ENCODE measurements around the gene GSTA1. TPM values are rescaled to one million over a fixed set of nuclear protein-coding genes. Genes with fewer than 3 reads are reported as not detected.

The GSTA1 gene
- 1.4 TPM for total RNA-seq

DNA sequence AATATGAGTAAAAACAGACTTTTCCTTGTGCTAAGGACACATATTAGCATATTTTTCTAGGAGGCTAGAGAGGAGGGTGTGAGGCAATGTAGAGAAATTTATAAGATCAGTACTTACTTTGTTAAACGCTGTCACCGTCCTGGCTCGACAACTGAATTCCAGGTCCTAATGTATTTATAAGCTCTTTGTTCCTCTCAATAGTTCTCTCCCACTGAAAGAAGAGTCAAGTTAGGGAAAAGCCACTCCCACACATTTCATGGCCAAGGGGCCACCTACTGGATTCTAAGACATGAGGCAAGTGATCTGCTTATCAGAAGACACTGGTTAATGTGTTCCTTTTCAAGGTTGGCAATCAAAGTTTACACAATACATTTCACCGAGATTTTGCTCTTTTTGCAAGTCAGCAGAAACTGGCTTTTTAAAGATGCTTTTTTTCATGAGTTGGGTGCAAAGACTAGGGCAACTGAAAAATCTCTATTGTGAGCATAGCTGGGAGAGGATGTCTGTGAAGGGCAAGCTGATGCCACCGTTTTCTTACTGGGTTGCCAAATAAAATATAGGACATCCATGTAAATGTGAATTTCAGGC lies at the start of gene GSTA1:
GSTA1 (minus strand) TSS at position 149 of the 588 bp plus-strand sequence. CDS start 4,549 bp downstream, outside the sequence.

DNA sequence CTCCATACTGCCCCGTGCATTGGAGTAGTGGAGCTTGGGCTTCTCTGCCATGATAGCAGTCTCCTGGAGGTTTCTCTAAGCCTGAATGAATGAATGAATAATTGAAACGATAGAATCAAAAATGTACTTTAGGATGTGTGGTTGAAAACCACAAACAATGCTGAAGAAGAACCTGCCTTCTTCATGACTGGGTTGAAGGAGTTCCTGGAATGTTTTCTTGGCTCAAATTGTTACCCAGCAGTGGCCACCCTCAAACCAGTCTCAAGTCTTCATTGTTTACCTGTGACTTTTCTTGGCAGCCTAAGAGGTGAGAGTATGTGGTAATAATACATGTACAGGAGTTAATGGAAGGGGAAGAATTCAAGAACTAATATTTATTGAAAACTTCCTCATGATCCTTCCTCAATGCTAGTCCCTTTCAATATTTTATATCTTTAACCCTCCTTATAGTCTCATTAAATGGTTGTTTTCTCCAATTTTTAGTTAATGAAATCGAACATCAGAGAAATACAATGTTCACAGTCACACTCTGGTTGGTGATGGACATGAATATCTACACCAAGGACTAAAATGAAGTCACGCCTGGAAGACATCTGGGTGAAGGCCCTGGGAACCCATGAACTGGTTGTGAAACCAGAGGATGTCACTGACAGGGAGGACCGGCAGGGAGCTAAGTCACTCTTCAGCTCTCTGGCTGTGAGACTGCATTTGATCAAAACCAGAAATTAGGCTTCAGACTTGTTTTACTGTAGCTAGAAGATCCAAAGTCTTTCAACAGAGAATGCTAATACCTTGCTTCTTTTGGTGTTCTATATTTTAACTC lies 37.4 kb upstream of the GSTA1 start, which contains the start of gene GSTA5:
GSTA5 (minus strand) TSS at position 51 of the 823 bp plus-strand sequence.

GRCh38 chr6:52763322-52763916 lies 40.2 kb downstream of the GSTA1 start, which contains the start of gene GSTA2:
TSS of gene GSTA2 (minus strand) at chr6:52763475. CDS start at chr6:52757947, 5,528 bp downstream.

Other genes with a start within 250 kb of the GSTA1 start
- 18.8 TPM for gene TRAM2, start 226.8 kb downstream of the GSTA1 start, total RNA-seq
- 17.2 TPM for gene TMEM14A, start 132.7 kb downstream of the GSTA1 start, total RNA-seq
- gene GSTA2, start 40.3 kb downstream of the GSTA1 start, total RNA-seq = not detected
- not detected for gene GSTA5, start 37.0 kb upstream of the GSTA1 start, total RNA-seq
- not detected for gene GSTA3, start 105.9 kb upstream of the GSTA1 start, total RNA-seq
- gene GSTA4, start 191.5 kb upstream of the GSTA1 start, total RNA-seq = 48.4 TPM

Measured in metanephros (tissue), 1 donor.